Vagina (tissue), 2 donors: ENCODE data around the gene GTSE1.

Experiments used
- POLR2A ChIP-seq, 2 donors: fragments of 450-650 bp; IDR thresholded peaks; one replicate each; pipeline ENCODE4 v1.6.1; 2017; ENCODE audit warnings: antibody characterized with exemption in 2 of 2, mild to moderate bottlenecking in 2 of 2, moderate library complexity in 2 of 2
- TF ChIP-seq, protein P1 (sequence below), 3 experiments: fragments of 450-650 bp in 2 of 3; fragments of 200-600 bp in 1 of 3; sonication (generic) in 1 of 3; IDR thresholded peaks; one replicate each; pipeline ENCODE4 v1.5.1; 2017 to 2019; ENCODE audit warnings: antibody characterized with exemption in 3 of 3, mild to moderate bottlenecking in 2 of 3, moderate library complexity in 2 of 3

DNA sequence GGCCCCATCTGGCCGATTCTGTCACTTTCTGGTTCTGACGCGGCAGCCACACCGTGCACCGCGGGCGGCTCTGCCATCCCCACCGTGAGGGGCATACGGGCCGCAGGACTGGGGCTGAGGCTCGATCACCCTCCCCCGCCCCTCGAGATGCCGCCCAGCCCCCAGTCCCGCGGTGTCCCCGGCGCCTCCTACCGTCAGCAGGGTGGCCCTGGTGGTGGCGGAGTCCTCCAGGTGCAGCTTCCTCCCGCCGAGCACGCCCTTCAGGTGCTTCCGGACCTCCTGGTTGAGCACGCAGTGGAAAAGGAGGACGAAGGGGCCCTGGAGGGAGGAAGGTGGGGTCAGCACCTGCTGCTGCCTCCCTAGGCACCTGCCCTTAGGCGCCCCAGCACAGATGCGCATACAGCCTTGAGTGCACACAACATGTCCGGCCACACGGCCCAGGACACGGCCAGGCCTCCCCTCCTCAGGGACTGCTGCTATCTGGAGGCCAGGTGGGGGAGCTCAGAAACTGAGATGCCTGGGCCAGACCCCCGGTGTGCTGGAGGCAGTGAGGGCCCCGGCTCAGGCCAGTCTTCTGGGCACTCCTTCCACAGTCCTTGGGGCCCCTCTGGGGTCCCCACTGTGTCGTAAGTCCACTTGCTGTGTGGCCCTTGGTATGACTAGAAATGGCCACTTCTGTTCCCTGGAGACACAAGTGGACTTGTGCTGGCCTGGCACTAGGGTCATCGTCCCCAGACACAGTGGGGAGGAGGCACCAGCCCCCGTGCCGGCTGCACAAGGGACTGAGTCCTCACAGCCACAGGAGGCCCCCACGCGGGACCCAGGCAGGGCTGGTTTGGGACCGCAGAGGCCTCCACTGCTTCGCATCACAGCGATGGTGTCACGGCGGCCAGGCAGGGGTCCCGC is 70.4 kb downstream of the GTSE1 start:
- TF ChIP-seq POLR2A (IDR thresholded peaks at IDR 0.05): no peak
- TF ChIP-seq, protein P1, sequence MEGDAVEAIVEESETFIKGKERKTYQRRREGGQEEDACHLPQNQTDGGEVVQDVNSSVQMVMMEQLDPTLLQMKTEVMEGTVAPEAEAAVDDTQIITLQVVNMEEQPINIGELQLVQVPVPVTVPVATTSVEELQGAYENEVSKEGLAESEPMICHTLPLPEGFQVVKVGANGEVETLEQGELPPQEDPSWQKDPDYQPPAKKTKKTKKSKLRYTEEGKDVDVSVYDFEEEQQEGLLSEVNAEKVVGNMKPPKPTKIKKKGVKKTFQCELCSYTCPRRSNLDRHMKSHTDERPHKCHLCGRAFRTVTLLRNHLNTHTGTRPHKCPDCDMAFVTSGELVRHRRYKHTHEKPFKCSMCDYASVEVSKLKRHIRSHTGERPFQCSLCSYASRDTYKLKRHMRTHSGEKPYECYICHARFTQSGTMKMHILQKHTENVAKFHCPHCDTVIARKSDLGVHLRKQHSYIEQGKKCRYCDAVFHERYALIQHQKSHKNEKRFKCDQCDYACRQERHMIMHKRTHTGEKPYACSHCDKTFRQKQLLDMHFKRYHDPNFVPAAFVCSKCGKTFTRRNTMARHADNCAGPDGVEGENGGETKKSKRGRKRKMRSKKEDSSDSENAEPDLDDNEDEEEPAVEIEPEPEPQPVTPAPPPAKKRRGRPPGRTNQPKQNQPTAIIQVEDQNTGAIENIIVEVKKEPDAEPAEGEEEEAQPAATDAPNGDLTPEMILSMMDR (IDR thresholded peaks at IDR 0.05): no peak
